CD4-positive, alpha-beta T cell treated with Interleukin-15 for 4 hours (primary cell): ENCODE measurements around the gene HPDL.
"Not testable (repeated sequence)": the region's sequence is repeated elsewhere in the genome, so short reads cannot be mapped to it uniquely, and the experiment has no call there.

Experiments
- DNase-seq: peaks from one replicate; pipeline ENCODE4 v3.0.0-alpha.2; 2020; ENCODE audit warnings: low spot score

Gene HPDL

GRCh38 chr1:45326627-45327623 lies at the start of gene HPDL:
Gene HPDL (plus strand): TSS chr1:45326895. CDS start chr1:45327149, 254 bp downstream.
- DNase-seq = peak; percentile 40

- DNase-seq = no peak
These were observed 44.3 kb upstream of the HPDL start for GRCh38 chr1:45282351-45282750.

- not testable (repeated sequence) for DNase-seq
These were observed 41.8 kb upstream of the HPDL start for GRCh38 chr1:45284858-45285257.

- DNase-seq = not testable (repeated sequence)
These were observed 40.2 kb upstream of the HPDL start for GRCh38 chr1:45286521-45286920.

- not testable (repeated sequence) for DNase-seq
These were observed 35.7 kb upstream of the HPDL start for GRCh38 chr1:45291002-45291401.

- DNase-seq = no peak
These were observed 35.0 kb upstream of the HPDL start for GRCh38 chr1:45291716-45292115.

- no peak for DNase-seq
These were observed 28.9 kb upstream of the HPDL start for GRCh38 chr1:45297666-45298356.

- DNase-seq = no peak
These were observed 27.4 kb upstream of the HPDL start for GRCh38 chr1:45299296-45299695.

GRCh38 chr1:45299981-45300668 lies 26.6 kb upstream of the HPDL start:
- peak; percentile 62 for DNase-seq

GRCh38 chr1:45300669-45300997 lies 26.1 kb upstream of the HPDL start:
- no peak for DNase-seq

GRCh38 chr1:45302505-45303150 lies 24.1 kb upstream of the HPDL start:
- no peak for DNase-seq

GRCh38 chr1:45303520-45304310 lies 23.0 kb upstream of the HPDL start:
- DNase-seq = peak; percentile 99

GRCh38 chr1:45304311-45305081 lies 22.2 kb upstream of the HPDL start:
- DNase-seq = no peak

GRCh38 chr1:45305231-45305630 lies 21.5 kb upstream of the HPDL start:
- no peak for DNase-seq

- DNase-seq = no peak
These were observed 20.4 kb upstream of the HPDL start for GRCh38 chr1:45306319-45306718.

- DNase-seq = no peak
These were observed 19.8 kb upstream of the HPDL start for GRCh38 chr1:45306905-45307304.

GRCh38 chr1:45314266-45314665 lies 12.4 kb upstream of the HPDL start:
- DNase-seq = no peak

- DNase-seq = no peak
These were observed 9.5 kb upstream of the HPDL start for GRCh38 chr1:45317166-45317565.

GRCh38 chr1:45319761-45320160 lies 6.9 kb upstream of the HPDL start:
- no peak for DNase-seq

GRCh38 chr1:45321444-45321843 lies 5.3 kb upstream of the HPDL start:
- DNase-seq = no peak
